ENCODE measurements around the gene VASN.
A peak's percentile ranks its signal among the peaks of the same experiment; 100 is the strongest.
"Not testable (repeated sequence)": the region's sequence is repeated elsewhere in the genome, so short reads cannot be mapped to it uniquely, and the experiment has no call there.

Gene VASN

DNA sequence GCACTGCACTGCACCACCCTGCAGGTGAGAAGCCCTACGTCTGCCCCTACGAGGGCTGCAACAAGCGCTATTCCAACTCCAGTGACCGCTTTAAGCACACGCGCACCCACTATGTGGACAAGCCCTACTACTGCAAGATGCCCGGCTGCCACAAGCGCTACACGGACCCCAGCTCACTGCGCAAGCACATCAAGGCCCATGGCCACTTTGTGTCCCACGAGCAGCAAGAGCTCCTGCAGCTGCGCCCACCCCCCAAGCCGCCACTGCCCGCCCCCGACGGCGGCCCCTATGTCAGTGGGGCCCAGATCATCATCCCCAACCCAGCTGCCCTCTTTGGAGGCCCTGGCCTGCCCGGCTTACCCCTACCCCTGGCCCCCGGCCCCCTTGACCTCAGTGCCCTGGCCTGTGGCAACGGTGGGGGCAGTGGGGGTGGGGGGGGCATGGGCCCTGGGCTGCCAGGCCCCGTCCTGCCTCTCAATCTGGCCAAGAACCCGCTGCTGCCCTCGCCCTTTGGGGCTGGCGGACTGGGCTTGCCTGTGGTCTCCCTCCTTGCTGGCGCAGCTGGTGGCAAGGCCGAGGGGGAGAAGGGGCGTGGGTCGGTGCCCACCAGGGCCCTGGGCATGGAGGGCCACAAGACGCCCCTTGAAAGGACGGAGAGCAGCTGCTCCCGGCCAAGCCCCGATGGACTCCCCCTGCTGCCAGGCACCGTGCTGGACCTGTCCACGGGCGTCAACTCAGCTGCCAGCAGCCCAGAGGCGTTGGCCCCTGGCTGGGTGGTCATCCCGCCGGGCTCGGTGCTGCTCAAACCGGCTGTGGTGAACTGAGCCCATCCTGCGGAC, 34.7 kb upstream of the VASN start:
- no peak for DNase-seq (ENCODE audit: extremely low read depth in 1 of 2, low read depth in 1 of 2)

DNA sequence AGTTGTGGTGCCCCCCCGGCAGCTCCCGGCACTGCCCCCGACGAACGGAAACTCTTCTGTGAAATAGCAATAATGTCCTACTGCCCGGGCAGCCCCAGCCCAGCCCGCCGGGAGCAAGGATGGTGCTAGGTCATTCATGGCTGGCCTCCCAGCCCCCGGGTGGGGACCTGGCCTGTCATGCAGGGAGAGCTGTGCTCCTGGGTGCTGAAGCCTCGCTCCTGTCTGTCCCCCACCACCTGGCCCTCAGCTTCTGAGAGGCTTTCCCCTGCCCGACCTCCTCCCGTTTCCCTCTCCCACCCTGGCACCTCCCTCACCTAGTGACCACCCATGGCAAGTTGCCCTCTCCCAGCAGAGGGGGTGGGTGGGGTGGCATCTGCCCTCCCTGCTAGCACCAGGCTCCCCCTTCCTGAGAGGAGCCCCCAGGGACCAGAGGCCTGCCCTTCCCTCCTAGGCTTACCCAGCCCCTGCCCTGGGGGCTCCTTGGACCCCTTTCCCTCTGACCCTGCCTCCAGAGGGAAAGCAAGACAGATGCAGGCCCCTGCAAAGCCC, 34.0 kb upstream of the VASN start:
- DNase-seq (ENCODE audit: extremely low read depth in 1 of 2, low read depth in 1 of 2), result no peak

DNA sequence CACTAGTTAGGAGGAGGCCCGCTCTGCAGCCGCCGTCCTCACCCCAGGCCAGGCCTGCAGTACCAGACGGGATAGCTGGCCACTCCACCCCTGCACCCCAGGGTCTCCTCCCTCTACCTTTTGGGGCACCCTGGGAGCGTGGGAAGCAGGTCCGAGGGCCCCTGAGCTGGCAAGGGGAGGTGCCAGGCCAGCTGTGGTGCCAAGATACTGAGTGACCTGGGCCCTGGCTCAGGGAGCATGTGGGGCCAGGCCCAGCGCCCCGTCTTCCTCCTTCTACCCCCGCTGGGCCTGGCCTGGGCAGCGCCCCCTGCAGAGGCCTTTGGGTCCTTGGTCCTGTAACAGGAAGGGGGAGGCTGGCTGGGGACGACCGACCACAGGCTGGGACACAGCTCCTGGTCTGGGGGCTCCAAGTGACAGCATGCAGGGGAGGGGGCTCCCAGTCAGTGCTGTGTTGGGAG, 33.5 kb upstream of the VASN start:
- DNase-seq (ENCODE audit: extremely low read depth in 1 of 2, low read depth in 1 of 2), result no peak

DNA sequence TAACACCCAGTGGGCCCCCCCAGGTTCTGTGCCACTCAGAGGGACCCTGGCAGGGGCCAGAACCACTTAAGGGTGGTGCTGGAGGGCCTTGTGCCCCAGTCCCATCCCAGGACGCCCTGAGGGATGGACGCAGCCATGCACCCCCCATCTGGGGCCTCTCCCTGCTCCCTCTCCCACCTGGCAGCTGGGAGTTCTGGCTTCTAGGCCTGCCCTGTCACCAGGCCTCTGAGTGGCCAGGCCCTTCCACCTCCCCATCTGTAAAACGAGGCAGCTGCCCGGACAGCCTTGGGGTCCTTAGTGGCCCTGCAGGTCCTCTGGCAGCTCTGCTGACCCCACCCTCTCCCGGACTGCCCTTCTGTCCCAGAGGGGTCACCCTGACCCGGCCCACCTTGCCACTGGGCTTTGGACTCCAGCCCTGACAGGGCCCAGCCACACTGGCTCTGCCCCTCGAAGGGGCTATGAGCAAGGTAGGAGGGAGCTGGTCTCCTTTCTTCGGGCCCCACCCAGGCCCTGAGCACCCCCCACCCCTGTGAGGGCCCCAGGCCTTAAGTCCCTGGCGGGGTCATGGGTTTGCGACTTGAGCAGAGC, 32.8 kb upstream of the VASN start:
- no peak for DNase-seq (ENCODE audit: extremely low read depth in 1 of 2, low read depth in 1 of 2)

DNA sequence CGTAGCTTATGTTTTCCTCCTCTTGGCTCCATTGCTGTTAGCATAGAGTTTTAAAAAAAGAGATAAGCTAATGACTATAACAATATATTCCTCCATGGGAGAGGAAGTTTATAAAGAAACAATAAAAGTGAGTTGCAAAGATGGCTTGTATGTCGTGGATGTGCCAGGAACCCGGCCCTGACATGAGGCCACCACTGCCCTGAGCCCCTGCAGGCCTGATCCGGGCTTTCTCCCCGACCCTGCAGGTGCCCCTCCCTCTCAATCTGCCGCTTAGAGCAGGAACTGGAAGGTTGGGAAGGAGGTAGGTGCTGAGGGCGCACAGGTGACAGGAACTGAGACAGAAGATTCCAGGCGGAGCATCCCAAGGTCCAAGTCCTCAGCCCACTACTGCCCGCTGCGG, 32.2 kb upstream of the VASN start:
- DNase-seq (ENCODE audit: extremely low read depth in 1 of 2, low read depth in 1 of 2), result no peak

DNA sequence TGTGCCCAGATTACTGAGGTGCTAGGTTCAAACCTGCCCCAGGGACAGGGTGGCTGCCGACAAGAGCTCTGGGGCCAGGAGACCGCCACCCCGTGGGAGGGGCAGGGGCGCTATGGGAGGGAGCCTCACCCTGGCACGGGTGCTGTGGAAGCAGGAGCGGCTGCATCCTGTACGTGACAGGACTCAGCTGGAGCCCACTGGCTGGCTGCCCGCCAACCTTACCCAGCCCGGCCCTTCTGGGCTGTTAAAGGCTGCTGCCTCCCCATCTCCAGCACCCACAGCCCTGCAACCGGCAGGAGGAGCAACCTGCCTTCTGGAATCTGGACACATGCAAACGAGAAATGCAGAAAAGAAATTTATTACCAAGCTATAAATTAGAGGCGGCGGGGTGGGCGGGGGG, 31.7 kb upstream of the VASN start:
- DNase-seq (ENCODE audit: extremely low read depth in 1 of 2, low read depth in 1 of 2), result no peak

DNA sequence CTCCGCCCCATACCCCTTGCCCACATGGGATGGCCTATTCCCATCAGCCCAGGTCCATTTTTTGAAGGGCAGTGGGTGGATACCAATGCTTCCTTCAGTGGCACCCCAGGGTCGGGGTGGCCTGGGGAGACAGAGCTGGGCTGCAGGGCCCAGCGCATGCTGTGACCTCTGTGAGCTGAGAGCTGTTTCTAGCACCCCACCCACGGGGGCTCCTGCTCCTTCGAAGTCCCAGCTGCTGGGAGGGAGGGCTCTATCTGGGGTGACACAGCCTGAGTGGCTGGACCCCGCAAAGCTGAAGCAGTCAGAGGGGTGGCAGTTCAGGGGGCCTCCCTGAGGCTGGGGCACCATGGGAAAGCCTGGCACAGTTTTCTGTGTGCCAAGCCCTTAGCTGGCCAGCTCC, 31.2 kb upstream of the VASN start:
- no peak for DNase-seq (ENCODE audit: extremely low read depth in 1 of 2, low read depth in 1 of 2)

DNA sequence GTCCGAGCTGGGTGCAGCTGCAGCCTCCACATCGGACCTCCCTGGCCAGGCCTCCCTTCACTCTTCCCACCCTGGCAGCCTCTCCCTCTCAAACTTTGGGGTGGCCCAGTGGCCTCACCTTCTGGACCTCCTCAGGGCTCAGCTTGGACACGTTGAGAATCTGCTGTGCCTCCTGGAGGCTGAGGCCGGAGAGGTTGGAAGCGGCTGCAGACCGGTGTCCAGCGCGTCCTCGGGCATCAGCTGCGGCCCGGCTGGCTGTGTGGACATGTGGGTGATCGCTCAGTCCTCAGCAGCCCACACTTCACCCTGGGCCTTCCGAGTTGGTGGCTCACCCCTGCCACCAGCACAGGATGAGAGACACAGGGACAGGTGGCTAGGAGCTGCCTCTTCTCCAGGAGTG, 30.4 kb upstream of the VASN start:
- DNase-seq (ENCODE audit: extremely low read depth in 1 of 2, low read depth in 1 of 2), result no peak

DNA sequence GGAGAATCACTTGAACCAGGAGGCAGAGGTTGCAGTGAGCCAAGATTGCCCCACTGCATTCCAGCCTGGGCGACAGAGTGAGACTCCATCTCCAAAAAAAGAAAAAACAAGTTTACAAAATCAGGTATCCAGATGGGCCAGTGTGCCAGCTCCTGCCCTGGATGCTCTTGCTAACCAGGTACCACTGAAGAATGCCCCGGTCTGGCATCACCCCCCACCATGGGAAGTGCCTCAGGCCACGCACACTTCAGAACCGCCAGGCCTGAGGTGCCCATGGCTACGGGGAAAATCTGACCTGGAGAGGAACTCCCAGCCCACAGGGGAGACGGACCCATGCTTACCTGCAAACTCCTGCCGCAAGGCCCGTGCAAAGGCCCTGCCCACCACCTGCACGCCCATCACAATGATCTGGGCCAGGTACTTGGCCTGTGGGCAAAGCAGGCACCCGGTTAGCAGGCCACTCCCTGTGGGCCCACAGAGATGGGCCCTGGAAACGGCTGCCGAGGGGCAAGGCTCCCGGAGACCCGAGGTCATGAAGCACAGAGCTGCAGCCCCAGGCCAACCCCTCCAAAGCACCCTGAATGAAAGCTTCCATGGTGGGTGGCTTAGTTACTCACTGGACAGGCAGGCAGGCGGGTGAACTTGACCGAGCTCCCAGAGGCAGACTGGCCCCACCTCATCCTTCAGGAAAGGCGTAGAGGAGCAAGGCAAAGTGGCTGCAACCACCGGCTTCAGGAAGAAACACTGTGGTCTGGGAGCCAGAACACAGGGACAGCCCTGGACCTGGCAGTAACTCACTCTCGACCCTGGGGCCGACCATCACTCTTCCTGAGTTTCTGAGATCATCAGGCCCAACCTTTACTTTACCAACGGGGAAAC, 28.5 kb upstream of the VASN start:
- no peak for DNase-seq (ENCODE audit: extremely low read depth in 1 of 2, low read depth in 1 of 2)

DNA sequence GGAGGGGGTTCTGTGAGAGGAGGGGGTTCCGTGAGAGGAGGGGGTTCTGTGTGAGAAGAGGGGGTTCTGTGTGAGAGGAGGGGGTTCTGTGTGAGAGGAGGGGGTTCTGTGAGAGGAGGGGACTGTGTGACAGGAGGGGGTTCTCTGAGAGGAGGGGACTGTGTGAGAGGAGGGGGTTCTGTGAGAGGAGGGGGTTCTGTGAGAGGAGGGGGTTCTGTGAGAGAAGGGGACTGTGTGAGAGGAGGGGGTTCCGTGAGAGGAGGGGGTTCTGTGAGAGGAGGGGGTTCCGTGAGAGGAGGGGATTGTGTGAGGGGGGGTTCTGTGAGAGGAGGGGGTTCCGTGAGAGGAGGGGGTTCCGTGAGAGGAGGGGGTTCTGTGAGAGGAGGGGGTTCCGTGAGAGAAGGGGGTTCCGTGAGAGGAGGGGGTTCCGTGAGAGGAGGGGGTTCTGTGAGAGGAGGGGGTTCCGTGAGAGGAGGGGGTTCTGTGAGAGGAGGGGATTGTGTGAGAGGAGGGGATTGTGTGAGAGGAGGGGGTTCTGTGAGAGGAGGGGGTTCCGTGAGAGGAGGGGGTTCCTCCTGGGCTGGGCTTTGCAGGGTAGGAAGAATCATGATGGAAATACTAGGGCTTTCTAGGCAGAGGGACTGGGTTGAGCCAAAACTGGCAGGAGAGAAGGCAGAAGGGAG, 27.2 kb upstream of the VASN start:
- DNase-seq (ENCODE audit: extremely low read depth in 1 of 2, low read depth in 1 of 2), result not testable (repeated sequence)

DNA sequence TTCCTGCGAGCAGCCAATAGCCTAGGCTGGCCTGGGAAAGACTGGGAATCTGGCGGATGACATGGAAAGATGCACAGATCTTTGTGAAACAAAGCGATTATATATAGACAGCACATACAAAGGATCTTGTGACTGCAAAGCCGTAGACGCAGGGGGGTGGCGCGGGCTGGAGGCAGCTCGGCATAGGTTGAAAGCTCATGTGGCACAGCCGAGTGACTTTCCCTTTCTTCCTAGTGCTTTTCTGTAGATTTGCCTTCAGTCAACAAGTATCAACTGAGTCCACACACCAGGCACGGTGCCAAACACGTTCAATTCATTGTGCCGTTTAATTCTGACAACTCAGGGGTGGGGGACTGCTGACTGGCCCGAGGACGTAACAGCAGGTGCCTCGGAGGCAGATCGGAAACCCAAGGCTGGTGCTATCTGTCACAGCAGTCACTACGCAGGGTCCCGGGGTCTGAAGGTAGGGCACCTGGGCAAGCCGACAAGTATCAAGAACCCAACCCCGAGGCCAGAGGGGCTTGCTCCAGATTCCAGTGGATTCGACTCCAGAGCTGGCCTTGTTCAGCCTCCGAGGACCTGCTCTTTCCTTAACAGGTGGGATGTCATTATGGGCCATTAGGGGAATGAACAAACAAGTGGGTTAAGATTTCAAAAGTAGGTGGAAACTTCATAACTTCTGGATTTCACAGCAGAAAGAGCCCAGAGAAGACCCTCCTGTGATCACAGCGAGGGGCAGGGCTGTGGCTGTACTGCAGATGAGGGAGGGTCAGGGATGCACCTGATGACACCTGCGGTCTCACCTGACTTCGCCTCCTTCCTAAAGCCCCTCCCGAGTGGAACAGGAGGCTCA, 26.4 kb upstream of the VASN start:
- DNase-seq (ENCODE audit: extremely low read depth in 1 of 2, low read depth in 1 of 2), result no peak

DNA sequence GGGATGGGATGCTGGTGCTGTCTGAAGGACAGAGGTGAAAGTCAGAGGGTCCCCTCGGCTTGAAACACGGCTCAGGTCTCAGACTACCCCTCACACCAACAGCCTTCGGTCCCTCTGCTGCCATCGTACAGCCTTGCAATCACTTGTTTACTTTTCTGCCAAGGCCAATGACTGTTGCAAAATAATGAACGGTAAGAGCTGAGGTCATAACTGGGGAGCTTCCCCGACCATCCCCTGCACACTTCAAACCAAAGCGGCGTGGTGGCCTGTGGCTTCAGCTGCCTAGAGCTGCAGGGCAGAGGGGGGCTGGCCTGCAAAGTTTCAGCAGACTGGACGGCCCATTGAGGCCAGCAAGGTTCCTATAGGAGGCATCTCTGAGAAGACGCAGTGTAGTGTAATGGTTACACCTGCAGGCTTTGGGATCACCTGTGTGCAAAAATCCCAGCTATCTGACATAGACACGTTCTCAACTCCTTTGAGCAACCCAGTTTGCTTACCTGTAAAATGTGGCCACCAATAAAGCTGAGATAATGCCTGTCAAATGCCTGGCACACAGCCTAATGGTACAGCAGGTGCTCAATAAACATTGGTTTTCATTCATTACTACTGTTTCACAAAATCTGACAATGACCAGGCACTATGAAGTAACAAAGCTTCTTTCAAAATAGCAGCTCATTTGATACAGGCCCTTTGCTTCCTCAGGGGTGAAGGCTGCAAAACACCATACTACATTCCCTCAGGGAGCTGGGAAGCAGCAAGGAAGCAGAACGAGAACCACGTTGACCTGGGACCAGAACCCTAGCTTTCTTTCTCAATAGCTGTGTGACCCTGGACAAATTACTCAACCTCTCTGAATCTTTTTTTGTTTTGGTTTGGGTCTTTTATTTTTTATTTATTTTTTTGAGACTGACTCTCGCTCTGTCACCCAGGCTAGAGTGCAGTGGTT, 25.5 kb upstream of the VASN start:
- DNase-seq (ENCODE audit: extremely low read depth in 1 of 2, low read depth in 1 of 2), result no peak

DNA sequence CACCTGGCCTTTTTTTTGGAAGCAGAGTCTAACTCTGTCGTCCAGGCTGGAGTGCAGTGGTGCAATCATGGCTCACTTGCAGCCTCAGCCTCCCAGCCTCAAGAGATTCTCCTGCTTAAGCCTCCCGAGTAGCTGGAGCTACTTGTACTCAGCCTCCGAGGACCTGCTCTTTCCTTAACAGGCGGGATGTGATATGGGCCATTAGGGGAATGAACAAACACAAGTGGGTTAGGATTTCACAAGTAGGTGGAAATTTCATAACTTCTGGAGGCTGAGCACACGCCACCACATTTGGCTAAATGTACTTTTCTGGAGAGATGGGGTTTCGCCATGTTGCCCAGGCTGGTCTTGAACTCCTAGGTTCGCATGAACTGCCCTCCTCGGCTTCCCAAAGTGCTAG, 24.6 kb upstream of the VASN start:
- DNase-seq (ENCODE audit: extremely low read depth in 1 of 2, low read depth in 1 of 2), result no peak

DNA sequence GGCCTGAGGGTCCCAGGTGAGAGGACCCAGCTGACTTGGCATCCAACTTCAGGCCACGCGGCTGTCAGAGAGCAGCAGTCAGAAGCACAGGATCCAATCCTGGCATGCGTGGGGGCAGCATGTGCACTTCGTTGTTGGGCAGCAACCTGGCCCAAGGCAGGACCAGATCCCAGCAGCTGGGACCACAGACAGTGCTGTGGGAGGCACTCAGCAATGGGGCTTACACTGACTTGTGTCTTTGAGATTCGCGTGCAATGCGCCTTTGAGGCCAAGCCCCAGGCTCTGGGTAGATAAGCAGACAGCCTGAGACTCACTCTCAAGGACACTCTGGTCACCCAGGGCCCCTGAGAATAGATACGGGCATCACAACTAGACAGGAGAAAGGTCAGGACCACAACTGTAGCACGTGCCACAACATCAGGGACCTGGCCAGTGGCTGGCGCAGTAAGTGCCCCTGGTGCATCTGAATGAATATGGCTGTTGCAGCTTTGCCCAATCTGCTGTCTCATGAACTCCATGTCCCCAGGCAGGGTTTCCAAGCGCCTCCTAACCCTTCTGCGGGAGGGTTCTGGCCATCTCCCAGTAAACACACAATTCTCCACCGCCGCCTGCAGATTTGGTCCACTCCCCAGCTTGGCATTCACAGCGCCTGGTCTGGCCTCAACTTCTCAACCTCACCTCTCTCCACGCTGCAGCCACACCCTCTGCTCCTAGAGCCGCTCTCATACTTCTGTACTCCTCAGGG, 23.7 kb upstream of the VASN start:
- DNase-seq (ENCODE audit: extremely low read depth in 1 of 2, low read depth in 1 of 2), result no peak

DNA sequence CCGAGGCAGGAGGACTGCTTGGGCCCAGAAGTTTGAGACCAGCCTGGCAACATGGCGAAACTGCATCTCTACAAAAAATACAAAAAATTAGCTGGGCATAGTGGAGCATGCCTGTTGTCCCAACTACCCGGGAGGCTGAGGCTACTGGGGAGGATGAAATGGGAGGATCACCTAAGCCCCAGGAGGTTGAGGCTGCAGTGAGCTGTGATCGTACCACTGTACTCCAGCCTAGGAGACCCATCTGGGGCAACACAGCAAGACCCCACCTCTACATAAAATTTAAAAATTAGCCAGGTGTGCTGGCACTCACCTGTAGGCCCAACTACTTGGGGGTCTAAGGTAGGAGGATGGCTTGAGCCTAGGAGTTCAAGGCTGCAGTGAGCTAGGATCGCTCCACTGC, 22.3 kb upstream of the VASN start:
- no peak for DNase-seq (ENCODE audit: extremely low read depth in 1 of 2, low read depth in 1 of 2)

DNA sequence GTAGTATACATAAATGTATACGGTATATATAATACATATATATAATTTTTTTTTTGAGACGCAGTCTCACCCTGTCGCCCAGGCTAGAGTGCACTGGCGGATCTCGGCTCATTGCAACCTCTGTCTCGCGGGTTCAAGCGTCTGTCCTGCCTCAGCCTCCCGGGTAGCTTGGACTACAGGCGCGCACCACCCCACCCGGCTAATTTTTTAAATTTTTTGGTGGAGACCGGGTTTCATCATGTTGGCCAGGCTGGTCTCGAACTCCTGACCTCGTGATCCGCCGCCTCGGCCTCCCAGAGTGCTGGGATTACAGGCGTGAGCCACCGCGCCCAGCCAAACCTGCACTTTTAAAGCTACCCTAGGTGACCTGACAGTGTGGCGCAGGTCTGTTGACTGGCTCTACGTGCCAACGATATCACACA, 21.3 kb upstream of the VASN start:
- DNase-seq (ENCODE audit: extremely low read depth in 1 of 2, low read depth in 1 of 2), result no peak

DNA sequence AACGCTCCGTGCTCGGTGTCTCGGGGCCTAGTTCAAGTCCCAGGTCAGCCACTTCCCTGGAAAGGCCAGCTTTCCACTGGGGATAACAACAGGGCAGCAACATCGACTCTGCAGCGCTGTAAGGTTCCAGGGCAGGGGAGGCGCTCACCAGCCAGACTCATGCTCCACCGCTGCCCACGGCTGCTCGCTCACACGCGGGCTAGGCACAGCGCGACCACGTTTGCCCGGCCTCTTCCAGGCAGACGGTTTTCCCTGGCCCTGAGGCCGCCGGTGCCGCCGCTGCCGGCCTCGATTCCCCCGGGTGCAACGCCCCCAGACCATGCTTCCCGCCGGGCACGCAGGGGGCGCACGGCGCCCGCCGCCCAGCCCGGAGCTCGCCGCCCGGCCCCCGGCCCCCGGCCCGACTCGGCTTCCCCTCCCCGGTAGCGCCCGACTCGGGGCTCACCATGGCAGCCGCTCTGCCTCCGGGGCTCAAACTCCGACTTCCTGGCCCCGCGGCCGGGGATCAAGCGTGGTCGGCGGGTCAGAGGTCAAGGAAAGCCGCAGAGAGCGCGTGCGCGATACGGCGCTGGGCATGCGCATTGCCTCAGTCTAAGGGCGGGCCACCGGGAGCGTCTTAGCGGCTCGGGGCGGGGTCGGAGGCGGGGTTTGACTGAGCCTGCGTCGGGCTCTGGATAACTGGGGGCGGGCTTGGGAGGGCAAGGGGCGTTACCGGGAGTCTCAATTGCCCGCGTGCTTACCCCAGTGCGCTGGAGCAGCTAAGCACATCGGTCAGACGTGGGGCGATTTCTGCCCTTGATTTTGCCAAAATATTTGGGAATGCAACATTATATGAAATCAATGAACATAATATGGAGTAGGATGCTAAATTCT, 20.6 kb upstream of the VASN start, which contains the start of gene PAM16:
TSS of gene PAM16 (minus strand) at position 535 of the 873 bp plus-strand sequence. CDS start at position 448, 87 bp downstream.
- DNase-seq (ENCODE audit: extremely low read depth in 1 of 2, low read depth in 1 of 2), result peak; percentile 91 to 97

Data from activated CD8-positive, alpha-beta memory T cell treated with anti-CD3 and anti-CD28 coated beads for 1 hour (primary cell).